Right atrium auricular region (tissue), 2 donors: Measurements from ENCODE around the gene NLRC3. TPM values are rescaled to one million over a fixed set of nuclear protein-coding genes. Genes with fewer than 3 reads are reported as not detected.

Source experiments
- DNase-seq: peaks from one replicate; pipeline ENCODE4 v3.0.0-alpha.2; 2019; ENCODE audit warnings: low spot score
- H3K27ac ChIP-seq, 2 donors: fragments of 200-600 bp; sonication (generic); 1 replicate in 1 of 2; 2 replicates in 1 of 2; pipeline ENCODE4 v1.5.1; 2016 to 2019
- H3K27me3 ChIP-seq, 2 donors: fragments of 200-600 bp; sonication (generic); one replicate each; pipeline versions ENCODE4 v1.5.1 to v1.6.0; 2017 to 2019
- H3K36me3 ChIP-seq: fragments of 200-600 bp; sonication (generic); one replicate; pipeline ENCODE4 v1.5.1; 2016
- H3K4me1 ChIP-seq, 2 donors: fragments of 200-600 bp; sonication (generic); one replicate each; pipeline versions ENCODE4 v1.5.1 to v1.6.0; 2017 to 2019
- H3K4me3 ChIP-seq, 2 donors: fragments of 200-600 bp; sonication (generic); 1 replicate in 1 of 2; 2 replicates in 1 of 2; pipeline ENCODE4 v1.5.1; 2017 to 2019; ENCODE audit warnings: mild to moderate bottlenecking in 1 of 2, moderate library complexity in 1 of 2
- H3K9me3 ChIP-seq, 2 donors: fragments of 200-600 bp; sonication (generic); one replicate each; pipeline ENCODE4 v1.5.1; 2019
- CTCF ChIP-seq, 2 donors: fragments of 200-600 bp; sonication (generic); IDR thresholded peaks; one replicate each; pipeline ENCODE4 v1.5.1; 2019; ENCODE audit warnings: antibody characterized with exemption in 2 of 2
- total RNA-seq, 2 donors: library from RNA; depleted of rRNA; stranded (reverse); fragments of >200 nt; gene quantifications; one replicate each; pipeline ENCODE4 v1.1.0, GENCODE V29; 2016

The NLRC3 gene
- total RNA-seq, 2 donors from 2014 or later, result 0.85 to 1.1 TPM

DNA sequence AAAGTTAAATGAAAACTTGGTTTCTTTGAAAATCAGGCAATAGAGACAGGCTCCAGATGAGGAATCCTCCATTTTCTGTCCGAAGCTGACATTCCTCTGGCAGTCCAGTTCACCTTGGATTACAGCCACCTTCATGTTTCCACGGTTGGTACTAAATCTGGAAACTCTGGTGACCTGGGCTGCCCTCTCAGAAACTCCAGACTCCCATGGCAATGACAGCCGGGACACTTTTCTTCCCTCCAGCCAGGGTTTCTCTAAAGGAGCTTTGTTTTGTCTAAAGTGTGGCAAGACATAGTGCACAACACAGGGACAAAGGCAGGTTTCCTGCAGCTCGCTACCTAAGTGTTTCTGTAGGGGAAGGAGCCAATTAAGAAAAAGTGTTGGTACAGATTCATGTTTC is 40.4 kb downstream of the NLRC3 start:
- Histone ChIP-seq H3K27me3 (no peaks in the 10 kb centered on the region), H3K36me3 (peaks cover 19% of the 10 kb centered on the region), H3K4me3 (no peak overlapping the region), H3K4me1 (no peaks in the 10 kb centered on the region), H3K27ac (peak overlapping the region in 1 of 2 donors; percentile 26), H3K9me3 (no peaks in the 10 kb centered on the region)
- TF ChIP-seq CTCF (IDR thresholded peaks at IDR 0.05), result no peak
- no peak for DNase-seq

DNA sequence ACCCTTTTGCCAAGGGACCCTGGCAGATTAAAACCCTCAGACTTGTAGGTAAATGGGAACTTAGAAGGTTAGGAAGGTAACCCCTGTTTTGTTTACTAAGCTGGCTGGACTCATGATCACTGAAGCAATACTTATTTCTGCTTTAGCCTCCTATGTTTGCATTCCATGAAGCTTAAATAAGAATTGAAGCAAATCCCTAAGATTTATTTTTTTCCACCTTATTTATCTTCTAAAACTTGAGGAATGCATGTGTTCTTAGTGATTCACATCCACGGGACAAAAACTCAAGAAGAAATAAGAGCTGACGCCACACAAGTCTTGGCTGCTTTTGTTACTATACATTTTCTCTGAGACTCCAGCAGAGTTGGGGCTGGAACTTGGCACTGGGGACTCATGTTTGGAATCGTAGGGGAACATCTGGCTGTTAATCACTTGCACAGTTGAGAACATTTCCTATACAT is 40.9 kb downstream of the NLRC3 start:
- no peak overlapping the region for H3K27ac ChIP-seq
- peaks cover 19% of the 10 kb centered on the region for H3K36me3 ChIP-seq
- no peak for TF ChIP-seq CTCF (IDR thresholded peaks at IDR 0.05)
- no peaks in the 10 kb centered on the region for H3K27me3 ChIP-seq
- DNase-seq, result no peak
- no peak overlapping the region for H3K4me3 ChIP-seq
- H3K9me3 ChIP-seq, result no peaks in the 10 kb centered on the region
- no peaks in the 10 kb centered on the region for H3K4me1 ChIP-seq

GRCh38 chr16:3534126-3534525 is 43.1 kb downstream of the NLRC3 start:
- no peak overlapping the region for H3K27ac ChIP-seq
- no peak overlapping the region for H3K4me3 ChIP-seq
- no peaks in the 10 kb centered on the region for H3K27me3 ChIP-seq
- H3K36me3 ChIP-seq, result peaks cover 29% of the 10 kb centered on the region
- H3K4me1 ChIP-seq, result no peaks in the 10 kb centered on the region
- DNase-seq, result no peak
- no peak for TF ChIP-seq CTCF (IDR thresholded peaks at IDR 0.05)
- no peaks in the 10 kb centered on the region for H3K9me3 ChIP-seq

DNA sequence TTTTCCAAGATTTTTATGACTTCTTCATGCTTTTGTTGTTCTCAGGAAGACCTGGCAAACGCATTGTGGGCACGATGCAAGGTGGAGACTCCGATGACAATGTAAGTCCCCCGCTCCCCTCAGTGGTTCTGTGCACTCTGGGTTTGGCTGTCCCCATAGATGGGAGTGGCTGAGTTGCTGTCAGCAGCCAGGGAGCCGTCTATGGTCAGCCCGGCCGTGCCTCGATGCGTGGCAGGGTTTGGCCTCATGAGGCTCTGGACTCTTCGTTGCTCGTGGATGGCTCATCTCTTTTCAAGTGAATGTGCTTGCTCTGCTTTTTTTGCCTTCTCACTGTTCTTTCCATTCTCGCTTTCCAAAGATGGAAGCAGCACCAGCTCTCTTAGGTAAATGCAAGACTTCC is 44.5 kb downstream of the NLRC3 start:
- no peak for TF ChIP-seq CTCF (IDR thresholded peaks at IDR 0.05)
- Histone ChIP-seq H3K4me3 (no peak overlapping the region), H3K9me3 (no peaks in the 10 kb centered on the region), H3K27me3 (no peaks in the 10 kb centered on the region), H3K27ac (no peak overlapping the region), H3K4me1 (no peaks in the 10 kb centered on the region), H3K36me3 (peaks cover 34% of the 10 kb centered on the region)
- DNase-seq, result no peak

GRCh38 chr16:3530371-3530914 is 46.8 kb downstream of the NLRC3 start:
- DNase-seq, result no peak
- H3K27ac ChIP-seq, result no peak overlapping the region

More at GRCh38 chr16:3530371-3530914, 46.8 kb downstream of the NLRC3 start:
- Histone ChIP-seq H3K4me3 (no peak overlapping the region), H3K4me1 (peaks cover 0 to 4% of the 10 kb centered on the region in 2 donors), H3K9me3 (no peaks in the 10 kb centered on the region), H3K36me3 (peaks cover 36% of the 10 kb centered on the region), H3K27me3 (no peaks in the 10 kb centered on the region)
- TF ChIP-seq CTCF (IDR thresholded peaks at IDR 0.05), result no peak
